Muscle layer of colon (tissue), 2 donors: ENCODE data around the gene CCDC188.

ENCODE experiments used
- H3K27ac ChIP-seq: one replicate; pipeline ENCODE4 v1.7.0; 2013; ENCODE audit warnings: low read depth, mild to moderate bottlenecking, low read length, moderate library complexity
- H3K27me3 ChIP-seq, 2 donors: one replicate each; pipeline ENCODE4 v1.7.0; 2013; ENCODE audit warnings: low read length in 2 of 2, mild to moderate bottlenecking in 2 of 2; ENCODE audit not compliant: insufficient read depth in 2 of 2, control insufficient read depth in 1 of 2
- H3K36me3 ChIP-seq: one replicate; pipeline ENCODE4 v1.7.0; 2013; ENCODE audit warnings: mild to moderate bottlenecking, low read length; ENCODE audit not compliant: insufficient read depth
- H3K4me1 ChIP-seq: one replicate; pipeline ENCODE4 v1.7.0; 2013; ENCODE audit warnings: mild to moderate bottlenecking, low read length; ENCODE audit not compliant: insufficient read depth
- H3K4me3 ChIP-seq, 2 donors: one replicate each; pipeline ENCODE4 v1.7.0; 2013; ENCODE audit warnings: low read length in 2 of 2, low read depth in 1 of 2, mild to moderate bottlenecking in 1 of 2, moderate library complexity in 1 of 2
- H3K9ac ChIP-seq: one replicate; pipeline ENCODE4 v1.7.0; 2013; ENCODE audit warnings: low read length
- H3K9me3 ChIP-seq: one replicate; pipeline ENCODE4 v1.7.0; 2013; ENCODE audit warnings: mild to moderate bottlenecking, low read length
- donor health status: abdominal sarcoma.
- donor health status: Adenocarcinoma of cecum.

Gene CCDC188

DNA sequence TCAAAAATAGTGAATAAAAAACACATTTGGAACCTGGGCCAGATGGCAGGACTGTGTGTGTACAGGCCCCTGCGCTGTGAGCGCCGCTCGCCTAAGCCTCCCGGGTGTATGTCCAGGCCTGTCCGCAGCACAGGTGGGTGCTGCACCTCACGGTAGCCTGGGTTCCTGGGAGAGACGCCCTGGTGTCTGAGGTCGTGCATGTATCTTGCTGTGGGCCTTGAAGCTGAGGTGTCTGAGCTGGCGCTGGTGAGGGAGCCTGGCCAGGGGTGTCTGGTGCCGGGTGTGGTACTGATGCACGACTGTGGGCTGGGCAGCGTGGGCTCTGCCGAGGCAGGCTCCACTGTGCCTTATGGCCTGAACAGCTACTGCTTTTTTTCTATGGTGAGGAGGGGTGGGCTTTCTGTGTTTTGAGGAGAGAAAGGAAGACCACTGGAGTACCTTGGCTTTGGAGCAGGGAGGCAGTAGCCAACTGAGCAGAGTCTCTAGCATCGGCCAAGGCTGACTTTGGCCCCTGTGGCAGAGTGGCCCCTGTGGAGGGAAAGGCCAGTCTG is 23.5 kb downstream of the CCDC188 start:
- no peak overlapping the region for H3K27ac ChIP-seq
- no peak overlapping the region for H3K4me3 ChIP-seq
- H3K27me3 ChIP-seq, result no peaks in the 10 kb centered on the region
- peaks cover under 1% of the 10 kb centered on the region for H3K4me1 ChIP-seq
- H3K9ac ChIP-seq, result no peak overlapping the region
- peaks cover 35% of the 10 kb centered on the region for H3K36me3 ChIP-seq
- H3K9me3 ChIP-seq, result no peaks in the 10 kb centered on the region

- Histone ChIP-seq H3K27ac (no peak overlapping the region), H3K9ac (no peak overlapping the region), H3K36me3 (peaks cover 35% of the 10 kb centered on the region), H3K27me3 (no peaks in the 10 kb centered on the region), H3K4me3 (no peak overlapping the region), H3K4me1 (no peaks in the 10 kb centered on the region), H3K9me3 (no peaks in the 10 kb centered on the region)
Observed at GRCh38 chr22:20126284-20127029, 24.4 kb downstream of the CCDC188 start.

- no peaks in the 10 kb centered on the region for H3K4me1 ChIP-seq
- H3K4me3 ChIP-seq, result no peak overlapping the region
- H3K27ac ChIP-seq, result no peak overlapping the region
- H3K9me3 ChIP-seq, result no peaks in the 10 kb centered on the region
- no peak overlapping the region for H3K9ac ChIP-seq
- no peaks in the 10 kb centered on the region for H3K27me3 ChIP-seq
- H3K36me3 ChIP-seq, result peaks cover 35% of the 10 kb centered on the region
Observed at GRCh38 chr22:20125201-20126174, 25.4 kb downstream of the CCDC188 start.

GRCh38 chr22:20124083-20124787 is 26.6 kb downstream of the CCDC188 start:
- Histone ChIP-seq H3K36me3 (peaks cover 47% of the 10 kb centered on the region), H3K9ac (no peak overlapping the region), H3K27ac (no peak overlapping the region), H3K27me3 (no peaks in the 10 kb centered on the region), H3K4me1 (no peaks in the 10 kb centered on the region), H3K9me3 (no peaks in the 10 kb centered on the region), H3K4me3 (no peak overlapping the region)

GRCh38 chr22:20123366-20124082 is 27.3 kb downstream of the CCDC188 start:
- H3K9ac ChIP-seq, result no peak overlapping the region
- H3K27me3 ChIP-seq, result no peaks in the 10 kb centered on the region
- no peak overlapping the region for H3K27ac ChIP-seq
- peaks cover 51% of the 10 kb centered on the region for H3K36me3 ChIP-seq
- H3K4me3 ChIP-seq, result no peak overlapping the region
- H3K9me3 ChIP-seq, result no peaks in the 10 kb centered on the region
- H3K4me1 ChIP-seq, result peaks cover 4% of the 10 kb centered on the region

DNA sequence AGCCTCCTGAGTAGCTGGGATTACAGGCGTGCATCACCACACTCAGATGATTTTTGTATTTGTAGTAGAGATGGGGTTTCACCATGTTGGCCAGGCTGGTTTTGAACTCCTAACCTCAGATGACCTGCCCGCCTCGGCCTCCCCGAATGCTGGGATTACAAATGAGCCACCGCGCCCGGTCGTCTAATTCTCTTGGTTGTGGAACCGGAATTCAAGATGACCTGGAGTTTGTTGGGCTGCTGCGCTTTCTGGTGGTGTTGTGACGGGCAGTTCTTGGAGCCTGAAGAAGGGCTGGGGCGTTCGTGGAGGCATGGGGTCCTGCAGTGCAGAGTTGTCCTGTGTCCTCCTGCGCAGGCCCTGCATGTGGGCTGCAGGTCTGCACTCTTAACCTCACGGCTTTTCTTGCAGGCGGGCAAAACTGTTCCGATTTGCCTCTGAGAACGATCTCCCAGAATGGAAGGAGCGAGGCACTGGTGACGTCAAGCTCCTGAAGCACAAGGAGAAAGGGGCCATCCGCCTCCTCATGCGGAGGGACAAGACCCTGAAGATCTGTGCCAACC is 28.9 kb downstream of the CCDC188 start:
- Histone ChIP-seq H3K27me3 (no peaks in the 10 kb centered on the region), H3K4me1 (peaks cover 10% of the 10 kb centered on the region), H3K9ac (no peak overlapping the region), H3K4me3 (no peak overlapping the region), H3K36me3 (peaks cover 45% of the 10 kb centered on the region), H3K27ac (no peak overlapping the region), H3K9me3 (no peaks in the 10 kb centered on the region)

GRCh38 chr22:20118300-20119020 is 32.4 kb downstream of the CCDC188 start:
- peak overlapping the region; percentile 66 for H3K27ac ChIP-seq
- peaks cover 23% of the 10 kb centered on the region for H3K4me1 ChIP-seq
- no peaks in the 10 kb centered on the region for H3K9me3 ChIP-seq
- H3K9ac ChIP-seq, result peak overlapping the region; percentile 76
- no peaks in the 10 kb centered on the region for H3K27me3 ChIP-seq
- peaks cover 42% of the 10 kb centered on the region for H3K36me3 ChIP-seq
- H3K4me3 ChIP-seq, result peak overlapping the region; percentile 73 to 78

GRCh38 chr22:20117633-20118299 is 33.1 kb downstream of the CCDC188 start:
- Histone ChIP-seq H3K27me3 (no peaks in the 10 kb centered on the region), H3K4me3 (peak overlapping the region; percentile 73 to 78), H3K4me1 (peaks cover 23% of the 10 kb centered on the region), H3K9me3 (no peaks in the 10 kb centered on the region), H3K27ac (peak overlapping the region; percentile 90), H3K36me3 (peaks cover 49% of the 10 kb centered on the region), H3K9ac (peak overlapping the region; percentile 76)

DNA sequence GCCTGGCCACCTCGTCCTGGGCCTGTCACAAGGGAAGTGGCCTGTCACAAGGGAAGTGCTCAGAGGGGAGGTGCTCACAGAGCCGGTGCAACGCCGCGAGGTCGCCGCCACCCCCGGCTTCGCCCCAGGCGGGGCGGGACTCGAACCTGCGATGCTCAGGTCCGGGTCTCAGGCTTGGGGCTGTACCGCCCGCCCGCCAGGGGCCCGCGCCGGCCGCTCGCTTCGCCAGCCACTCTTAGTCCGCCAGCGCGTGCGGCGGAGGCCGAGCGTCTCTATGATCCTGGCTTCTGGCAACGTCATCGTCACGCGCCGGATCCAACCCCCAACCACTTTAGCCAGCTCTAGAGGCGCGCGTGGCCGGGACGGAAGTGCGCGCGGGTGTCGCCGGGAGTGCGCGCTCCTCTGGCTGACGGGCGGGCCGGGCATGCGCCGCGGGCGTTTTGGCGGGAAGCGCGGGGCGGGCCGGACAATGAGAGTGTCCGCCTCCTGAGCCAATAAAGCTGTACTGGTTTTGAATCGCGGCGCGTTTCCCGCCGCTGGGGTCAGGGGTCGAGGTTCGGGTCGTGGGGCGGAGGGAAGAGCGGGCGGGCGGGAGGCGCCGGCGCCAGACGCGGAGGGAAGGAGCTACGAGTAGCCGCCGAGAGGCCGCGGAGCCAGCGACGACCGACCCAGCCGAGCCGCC is 33.8 kb downstream of the CCDC188 start, which contains the start of gene TRMT2A:
TRMT2A (minus strand) TSS at position 276 of the 682 bp plus-strand sequence. CDS start 320 bp downstream, outside the sequence.
- H3K27me3 ChIP-seq, result no peaks in the 10 kb centered on the region
- peak within 1 kb of the TSS; percentile 76 for H3K9ac ChIP-seq
- no peaks in the 10 kb centered on the region for H3K9me3 ChIP-seq
- peak within 1 kb of the TSS; percentile 73 to 78 for H3K4me3 ChIP-seq
- H3K36me3 ChIP-seq, result peaks cover 55% of the 10 kb centered on the region
- H3K27ac ChIP-seq, result peak within 1 kb of the TSS; percentile 90
- peaks cover 23% of the 10 kb centered on the region for H3K4me1 ChIP-seq
